Measurements from ENCODE around the gene GAS2L2.

DNA sequence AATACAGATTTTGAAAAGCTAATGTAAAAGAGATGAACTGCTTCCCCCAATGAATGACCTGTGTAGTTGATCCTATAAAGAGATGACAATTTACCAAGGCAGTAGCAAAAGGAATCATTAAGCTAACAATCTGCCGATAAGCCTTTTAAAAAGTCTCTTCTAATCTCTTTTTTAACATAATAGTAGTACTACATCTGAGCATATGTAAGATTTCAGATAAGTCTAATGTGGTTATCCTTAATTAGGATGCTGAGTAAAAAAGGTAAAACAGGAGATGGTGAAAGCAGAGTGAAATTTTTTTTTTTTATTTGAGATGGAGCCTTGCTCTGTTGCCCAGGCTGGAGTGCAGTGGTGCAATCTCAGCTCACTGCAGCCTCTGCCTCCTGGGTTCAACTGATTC lies 47.8 kb downstream of the GAS2L2 start:
- TF ChIP-seq, protein P1, sequence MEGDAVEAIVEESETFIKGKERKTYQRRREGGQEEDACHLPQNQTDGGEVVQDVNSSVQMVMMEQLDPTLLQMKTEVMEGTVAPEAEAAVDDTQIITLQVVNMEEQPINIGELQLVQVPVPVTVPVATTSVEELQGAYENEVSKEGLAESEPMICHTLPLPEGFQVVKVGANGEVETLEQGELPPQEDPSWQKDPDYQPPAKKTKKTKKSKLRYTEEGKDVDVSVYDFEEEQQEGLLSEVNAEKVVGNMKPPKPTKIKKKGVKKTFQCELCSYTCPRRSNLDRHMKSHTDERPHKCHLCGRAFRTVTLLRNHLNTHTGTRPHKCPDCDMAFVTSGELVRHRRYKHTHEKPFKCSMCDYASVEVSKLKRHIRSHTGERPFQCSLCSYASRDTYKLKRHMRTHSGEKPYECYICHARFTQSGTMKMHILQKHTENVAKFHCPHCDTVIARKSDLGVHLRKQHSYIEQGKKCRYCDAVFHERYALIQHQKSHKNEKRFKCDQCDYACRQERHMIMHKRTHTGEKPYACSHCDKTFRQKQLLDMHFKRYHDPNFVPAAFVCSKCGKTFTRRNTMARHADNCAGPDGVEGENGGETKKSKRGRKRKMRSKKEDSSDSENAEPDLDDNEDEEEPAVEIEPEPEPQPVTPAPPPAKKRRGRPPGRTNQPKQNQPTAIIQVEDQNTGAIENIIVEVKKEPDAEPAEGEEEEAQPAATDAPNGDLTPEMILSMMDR (conservative IDR thresholded peaks at IDR 0.05; ENCODE audit: low read depth, low read length), result no peak
- TF ChIP-seq EZH2 (IDR thresholded peaks at IDR 0.05; ENCODE audit: low read length, unreplicated experiment), result no peak
